NCI-H2171 (cell line): ENCODE results near the gene RUNX3.
A peak's percentile ranks its signal among the peaks of the same experiment; 100 is the strongest.

ENCODE experiments used
- DNase-seq: peaks from one replicate; lab custom pipeline; 2025; lab: John Stamatoyannopoulos, UW

The RUNX3 gene

DNA sequence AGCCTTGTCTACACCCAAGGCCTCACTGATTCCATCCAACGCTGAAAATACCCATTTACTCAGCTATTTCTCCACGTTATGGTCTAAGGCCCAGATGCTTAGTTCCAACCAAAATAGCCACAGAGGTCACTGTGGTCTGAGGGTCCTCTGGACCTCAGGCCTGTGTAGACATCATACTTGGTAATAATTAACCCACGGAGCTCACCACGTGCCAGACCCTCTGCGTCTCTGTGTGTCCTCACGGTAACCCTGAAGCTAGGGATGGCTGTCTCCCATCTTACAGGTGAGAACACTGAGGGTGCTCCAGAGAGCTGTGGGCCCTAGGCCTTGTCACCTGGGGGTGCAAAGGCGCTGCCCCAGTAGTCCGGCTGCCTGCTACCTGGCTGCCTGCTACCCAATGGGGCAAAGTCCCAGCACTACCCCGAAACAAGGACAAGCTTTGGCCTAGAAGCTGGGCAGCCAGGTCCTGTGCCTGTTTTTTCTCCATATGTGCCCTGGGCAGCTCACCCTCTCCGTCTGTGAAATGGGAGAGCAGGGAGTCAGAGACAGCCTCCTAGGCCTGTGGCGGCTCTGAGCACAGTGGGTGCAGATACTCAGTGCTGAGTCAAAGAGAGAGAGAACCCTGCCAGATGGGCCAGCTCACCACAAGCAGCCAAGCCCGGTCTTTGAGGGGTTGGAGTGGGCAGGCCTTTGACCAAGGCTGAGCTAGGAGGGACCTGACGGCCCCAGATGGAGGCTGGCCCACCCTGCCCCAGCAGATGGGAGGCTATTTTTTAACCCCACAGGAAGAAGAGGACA, 17.0 kb upstream of the RUNX3 start:
- no peak for DNase-seq

DNA sequence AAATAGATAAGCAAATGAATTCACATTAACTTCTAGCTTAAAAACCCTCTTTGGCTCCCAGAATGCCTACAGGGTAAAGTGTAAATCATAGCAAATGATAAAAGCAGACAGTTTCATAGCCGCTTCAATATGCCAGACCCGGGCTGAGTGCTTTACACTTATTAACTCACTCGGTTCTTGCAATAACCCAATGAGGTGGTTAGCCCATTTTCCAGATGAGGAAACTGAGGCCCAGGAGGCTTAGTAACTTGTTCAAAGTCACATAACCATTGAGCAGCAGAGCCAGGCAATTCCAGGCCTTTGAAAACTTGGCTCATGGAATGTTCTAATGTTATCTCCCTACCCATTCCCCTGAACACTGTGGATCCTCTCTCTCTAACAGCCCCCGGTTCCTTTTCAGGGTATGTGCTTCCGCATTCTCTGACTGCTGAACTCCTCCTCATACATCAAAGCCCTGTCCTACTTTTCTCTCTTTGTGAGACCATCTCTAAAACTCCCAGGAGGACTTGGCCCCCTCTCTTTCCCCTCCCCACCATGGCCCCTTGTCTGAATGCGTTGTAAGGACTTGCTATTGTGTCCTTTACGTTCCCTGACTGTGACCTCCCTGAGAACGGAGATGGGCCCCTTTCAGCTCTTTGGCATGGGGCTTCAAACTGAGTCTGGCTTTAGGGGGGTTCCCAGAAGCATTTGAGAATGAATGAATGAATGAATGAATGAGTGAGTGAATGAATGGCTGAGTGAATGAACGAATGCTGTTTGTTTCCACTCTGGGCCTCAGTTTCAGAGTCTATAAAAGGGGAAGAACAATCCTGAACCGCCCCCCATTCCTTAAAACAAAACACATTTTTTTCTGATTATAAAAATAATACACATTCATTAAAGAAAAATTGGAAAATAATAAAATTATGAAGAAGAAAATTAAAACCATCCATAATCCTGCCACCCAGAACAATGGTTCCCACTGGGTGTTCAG, 15.6 kb upstream of the RUNX3 start:
- DNase-seq = no peak

DNA sequence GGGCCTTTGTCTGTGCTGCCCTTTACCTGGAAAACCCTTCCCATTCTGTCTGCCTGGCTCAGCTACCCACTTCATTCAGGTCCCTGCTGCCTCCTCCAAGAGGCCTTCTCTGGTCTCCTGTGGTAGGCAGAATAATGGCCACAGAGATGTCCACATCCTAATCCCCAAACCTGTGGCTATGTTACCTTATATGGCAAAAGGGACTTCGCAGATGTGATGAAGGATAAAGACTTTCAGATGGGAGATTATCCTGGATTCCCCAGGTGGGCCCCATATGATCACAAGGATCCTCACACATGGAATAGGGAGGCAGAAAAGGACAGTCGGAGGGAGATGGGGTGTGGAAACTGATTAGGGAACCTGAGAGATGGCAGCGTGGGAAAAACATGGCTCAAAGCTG, 14.2 kb upstream of the RUNX3 start:
- DNase-seq = no peak

DNA sequence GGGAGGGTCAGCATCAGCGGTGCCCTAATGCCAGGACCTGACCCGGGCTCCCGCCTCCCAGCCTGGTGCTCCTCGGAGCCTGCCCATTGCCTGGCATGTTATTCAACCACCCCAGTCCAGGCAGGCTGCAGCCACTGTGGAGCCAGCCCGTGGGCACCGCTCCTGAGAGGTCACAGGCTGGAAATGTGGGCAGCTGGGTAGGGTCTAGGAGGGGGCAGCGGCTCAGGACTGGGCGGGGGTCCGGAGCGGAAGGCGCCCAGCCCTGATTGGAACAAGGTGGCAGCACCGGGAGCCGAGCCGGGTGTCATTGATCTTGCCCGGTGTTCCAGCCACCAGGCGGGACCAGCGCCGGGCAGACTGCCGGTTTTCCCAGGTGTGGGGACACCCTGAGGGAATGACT, 12.7 kb upstream of the RUNX3 start:
- no peak for DNase-seq

DNA sequence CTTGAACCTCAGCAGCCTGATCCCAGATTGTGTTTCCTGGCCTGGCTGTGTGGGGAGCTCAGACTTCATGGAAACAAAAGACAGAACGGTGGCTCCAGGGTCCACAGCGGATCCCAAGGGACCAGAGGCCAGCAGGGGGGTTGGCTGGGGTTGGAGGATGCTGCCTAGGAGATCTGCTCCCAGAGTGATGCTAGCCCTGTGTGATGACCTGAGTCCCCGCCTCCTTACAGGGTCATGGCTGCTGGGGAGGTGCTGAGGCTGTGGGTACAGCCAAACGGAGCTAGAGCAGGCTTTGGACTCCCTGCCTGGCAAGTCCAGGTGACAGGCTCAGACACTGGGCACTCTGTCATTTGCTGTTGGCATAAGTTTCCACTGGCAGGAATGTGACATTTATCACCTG, 11.5 kb upstream of the RUNX3 start:
- no peak for DNase-seq

DNA sequence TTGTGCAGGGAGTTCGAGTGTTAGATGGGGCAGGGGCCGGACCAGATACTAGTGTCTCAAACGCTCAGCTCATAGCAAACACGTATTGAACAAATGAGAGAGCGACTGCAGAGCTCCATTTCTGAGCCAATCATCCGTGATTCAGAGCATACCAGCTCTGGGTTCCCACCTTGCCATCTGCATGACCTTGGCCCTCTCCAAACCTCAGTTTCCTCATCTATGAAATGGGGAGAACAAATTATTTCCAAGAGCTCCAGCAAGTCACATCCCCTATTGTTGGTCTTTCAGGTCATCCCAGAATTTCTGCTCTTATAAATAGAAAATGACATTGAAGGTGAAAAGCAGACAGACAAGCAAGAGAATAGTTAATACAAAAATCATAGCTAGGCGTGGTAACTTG, 10.2 kb upstream of the RUNX3 start:
- DNase-seq = no peak

DNA sequence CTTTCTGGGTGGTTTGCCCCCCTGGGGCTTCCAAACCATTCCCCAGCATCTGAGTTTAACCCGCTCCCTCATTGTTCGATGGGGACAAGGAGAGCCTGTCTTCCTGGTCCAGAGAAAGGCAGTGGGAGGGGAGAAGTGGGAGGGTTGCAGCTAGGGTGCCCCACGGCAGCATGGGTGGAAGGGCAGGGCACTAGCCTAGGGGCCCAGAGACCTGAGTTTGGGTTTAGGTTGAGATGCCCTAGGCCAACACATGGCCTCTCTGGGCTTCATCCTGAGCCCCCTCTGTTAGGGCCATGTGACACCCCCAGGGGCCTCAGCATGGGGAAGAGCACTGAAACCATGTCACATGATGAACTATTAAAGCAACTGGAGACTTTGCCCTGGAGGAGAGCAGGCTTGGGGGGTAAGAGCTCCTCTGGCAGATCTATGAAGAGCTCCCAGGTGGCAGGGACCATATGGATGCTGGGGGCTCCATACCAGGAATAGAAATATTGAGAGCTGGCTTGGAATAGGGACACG, 9.7 kb upstream of the RUNX3 start:
- peak; percentile 32 for DNase-seq

DNA sequence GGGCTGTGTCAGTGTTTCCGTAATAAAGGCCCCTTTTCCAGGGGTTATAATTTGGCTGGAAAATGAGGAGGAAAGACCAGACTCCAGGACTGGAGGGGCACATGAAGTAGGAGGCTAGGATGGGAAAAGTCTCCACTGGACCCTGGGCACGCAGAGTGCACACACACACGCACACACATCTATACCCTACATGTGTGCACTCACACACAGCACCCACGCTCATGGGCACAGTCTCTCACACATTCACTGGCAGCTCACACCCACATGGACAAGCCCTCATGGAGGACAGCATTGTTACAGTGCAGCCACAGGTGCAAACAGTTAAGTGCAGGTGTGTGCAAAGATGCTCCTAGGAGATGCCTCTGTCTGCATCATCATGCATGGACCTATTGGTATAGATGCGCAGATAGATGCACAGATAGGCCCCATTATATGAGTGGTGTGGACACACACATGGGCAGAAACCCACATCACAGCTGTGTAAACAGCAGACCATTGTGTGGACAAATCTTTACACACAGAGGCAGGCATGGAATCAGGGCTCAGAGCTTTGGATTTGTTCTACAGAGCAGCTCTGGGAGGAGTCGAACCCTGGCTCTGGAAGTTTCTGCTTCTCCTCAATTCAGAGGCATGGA, 9.1 kb upstream of the RUNX3 start:
- DNase-seq = no peak

DNA sequence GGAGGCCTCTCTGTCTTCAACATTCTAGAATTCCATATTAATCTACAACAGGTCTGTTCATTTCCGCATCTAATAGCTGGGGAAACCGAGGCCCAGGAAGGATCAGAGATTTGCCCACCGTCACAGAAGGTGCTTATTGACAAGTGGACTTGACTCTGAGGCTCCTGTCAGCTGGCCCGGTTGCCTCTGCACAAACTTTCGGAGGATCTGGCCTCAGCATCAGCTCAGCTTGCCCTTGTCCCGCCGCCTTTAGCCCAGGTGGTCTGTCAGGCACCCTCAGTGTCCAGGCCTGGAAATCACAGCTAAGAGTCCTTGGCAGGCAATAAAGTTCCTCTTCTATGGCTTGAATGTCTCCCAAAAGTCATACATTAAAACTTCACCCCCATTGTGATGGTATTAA, 8.2 kb upstream of the RUNX3 start:
- no peak for DNase-seq

DNA sequence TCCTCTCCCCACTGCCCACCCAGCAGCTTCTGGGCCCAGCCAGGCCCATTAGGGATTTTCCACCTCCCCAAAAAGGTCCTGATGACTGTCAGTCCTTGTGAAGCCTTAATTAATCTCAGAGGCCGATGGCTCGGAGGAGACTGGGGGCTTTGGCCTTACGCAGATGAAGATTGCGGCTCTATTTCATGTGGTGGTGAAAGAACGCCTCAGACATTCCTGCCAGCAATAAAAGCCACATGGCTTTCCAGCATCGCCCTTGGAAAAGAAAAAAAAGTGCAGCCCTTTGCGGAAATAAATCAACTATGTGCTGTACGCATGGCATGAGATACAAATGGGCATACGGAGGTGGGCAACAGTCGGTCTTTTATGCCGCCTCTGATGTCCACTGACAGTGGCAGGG, 6.6 kb upstream of the RUNX3 start:
- DNase-seq = no peak

DNA sequence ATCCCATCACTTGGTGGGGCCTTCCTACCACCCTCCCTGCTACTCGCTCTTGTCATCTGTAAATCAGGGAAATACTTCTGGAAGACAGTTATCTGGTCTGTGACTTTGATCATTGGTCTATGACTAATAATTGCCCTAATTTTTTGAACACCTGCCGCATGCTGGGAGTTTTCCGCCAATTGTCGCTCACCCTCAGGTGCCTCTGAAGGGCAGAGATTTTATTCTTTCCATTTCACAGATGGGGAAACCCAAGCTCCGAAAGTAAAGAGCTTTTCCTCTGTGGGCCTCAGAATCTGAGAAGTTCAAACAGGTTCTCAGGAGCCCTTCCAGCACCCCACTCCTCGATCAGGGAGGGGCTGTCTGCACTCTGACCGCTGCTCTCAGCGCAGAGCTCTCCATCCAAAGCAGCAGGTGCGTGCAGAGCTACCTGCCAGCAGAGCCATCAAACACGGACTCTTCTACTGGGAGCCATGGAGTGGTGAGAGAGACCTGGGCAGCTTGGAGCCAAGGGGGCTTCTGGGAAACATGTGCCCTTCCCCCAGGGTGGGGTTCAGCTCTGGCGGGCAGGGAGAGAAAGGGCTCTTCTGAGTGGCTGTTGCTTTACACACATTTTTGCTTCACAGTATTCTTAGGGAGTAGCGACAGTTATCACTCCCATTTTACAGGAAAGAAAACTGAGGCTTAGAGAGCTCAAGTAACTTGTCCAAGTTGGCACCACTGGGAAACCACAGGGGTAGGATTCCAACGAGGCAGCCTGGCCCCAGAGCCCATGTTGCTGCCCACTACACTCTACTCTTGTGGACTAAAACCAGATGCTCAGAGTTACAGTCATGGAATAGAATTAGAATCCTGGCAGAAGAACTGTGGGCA, 5.8 kb upstream of the RUNX3 start:
- no peak for DNase-seq

DNA sequence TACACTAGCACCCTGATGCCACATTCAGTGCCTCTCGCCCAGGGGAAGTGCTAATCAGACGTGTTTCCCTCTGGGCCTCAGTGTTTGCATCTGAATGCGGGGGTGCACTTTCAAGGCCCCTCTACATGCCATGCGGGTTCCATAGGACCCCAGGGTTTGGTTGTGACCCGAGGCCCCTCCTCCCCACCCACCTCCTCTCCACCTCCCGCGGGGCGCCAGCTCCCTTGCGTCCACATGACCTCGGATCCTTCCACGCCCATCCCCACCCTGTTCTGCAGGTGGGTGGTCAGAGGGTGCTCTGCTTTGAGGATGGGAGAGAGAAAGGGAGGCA, 5.1 kb upstream of the RUNX3 start:
- DNase-seq = no peak

DNA sequence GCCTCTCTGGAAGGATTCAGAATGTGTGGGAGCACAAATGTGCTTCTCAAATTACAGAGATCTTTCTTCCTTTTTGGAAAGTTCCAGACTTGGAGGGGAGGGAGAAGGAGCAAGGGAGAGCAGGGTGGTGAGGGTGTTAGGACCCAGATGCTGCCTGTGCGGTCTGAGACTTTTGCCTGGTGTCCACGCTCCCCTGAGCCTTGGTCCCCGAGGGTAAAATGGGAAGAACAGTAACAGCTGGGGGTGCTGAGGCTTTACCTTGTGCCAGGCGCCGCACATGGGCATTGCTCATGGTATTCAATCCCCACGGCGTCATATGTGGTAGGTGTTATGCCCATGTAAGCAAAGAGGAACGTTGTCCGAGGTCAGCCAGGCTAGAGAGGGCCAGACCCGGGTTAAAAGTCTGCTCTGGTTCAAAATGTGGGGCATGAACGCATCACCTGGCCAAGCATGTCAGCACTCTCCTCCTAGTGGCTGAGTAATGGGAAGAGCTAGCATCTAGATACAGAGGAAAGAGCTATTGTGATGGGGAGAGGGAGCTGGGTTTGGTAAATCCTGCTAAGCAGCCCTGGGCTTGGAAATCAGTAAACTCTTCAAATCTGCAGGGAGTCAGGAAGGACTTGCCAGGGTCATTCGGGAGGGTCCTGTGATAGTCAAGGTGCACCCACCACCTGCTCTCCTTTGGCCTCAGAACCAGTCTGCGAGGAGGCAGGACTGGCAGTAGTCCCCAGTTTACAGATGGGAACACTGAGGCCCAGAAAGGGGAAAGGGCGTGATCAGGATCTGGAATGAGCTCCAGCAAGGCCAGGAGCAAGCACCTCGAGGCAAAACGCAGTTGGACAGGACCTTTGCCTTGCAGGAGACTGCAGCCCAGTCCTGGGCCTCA, 4.5 kb upstream of the RUNX3 start:
- no peak for DNase-seq

DNA sequence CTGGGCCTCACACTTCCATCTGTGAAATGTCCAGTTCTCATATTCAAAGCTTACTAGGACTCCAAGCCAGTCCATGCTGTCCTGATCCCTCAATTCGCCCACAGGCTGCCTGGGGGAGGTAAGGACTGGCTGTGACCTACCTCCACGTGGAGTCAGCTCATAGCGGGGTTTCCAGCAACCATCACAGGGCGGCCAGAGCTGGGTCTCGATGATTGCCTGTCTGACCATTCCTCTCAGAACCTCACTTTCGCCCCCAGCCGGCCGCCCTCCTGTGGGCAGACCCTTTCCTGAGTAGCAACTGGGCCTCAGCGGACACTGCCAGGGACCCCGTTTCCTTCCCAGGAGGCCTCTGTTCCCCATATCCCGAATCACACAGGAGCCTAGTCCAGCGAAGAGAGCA, 3.4 kb upstream of the RUNX3 start:
- no peak for DNase-seq

DNA sequence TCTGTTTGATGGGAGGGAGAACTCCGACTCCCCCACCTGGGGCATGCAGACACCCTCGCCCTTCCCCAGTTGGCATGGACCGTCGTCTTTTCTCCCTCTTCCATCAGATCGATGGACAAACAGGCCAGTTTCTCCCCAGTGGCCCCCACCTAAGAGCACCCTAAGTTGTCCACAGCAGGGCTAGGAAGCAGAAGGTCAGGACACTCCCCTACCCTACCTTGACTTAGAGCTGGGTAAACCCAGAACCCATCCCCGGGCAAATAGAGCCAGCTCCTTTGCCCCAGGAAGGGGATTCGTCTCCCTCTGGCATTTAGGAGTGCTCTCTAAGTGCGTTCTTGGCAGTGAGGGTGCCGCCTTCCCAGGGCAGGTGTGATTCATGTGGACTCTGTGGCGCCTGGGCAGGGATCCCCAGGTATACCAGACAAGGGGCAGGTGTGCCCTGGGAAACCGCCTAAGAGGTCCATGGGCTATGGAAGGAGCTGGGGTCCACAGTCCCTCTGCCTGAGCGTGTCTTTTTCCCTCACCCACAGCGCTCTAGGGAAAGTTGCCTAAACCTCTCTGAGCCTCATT, 2.7 kb upstream of the RUNX3 start:
- no peak for DNase-seq

DNA sequence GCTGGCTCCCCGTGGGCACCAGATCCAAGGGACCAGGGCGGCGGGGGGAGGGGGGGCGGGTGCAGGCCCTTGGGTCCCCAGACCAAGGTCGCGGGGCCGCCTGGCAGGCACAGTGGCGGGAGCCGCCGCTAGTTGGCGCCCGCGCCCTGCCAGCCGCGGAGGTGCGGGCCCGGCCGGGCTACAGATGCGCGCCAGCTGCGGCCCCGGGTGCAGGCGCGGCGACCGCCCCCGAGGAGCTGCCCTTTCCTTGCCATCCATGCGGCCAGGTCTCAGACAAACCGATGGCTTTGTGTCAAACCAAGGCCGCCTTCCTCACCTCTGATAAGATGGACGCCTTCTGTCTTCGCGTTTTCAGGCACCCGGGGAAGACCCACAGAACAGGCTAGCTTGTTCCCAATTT, 2.2 kb upstream of the RUNX3 start:
- no peak for DNase-seq

DNA sequence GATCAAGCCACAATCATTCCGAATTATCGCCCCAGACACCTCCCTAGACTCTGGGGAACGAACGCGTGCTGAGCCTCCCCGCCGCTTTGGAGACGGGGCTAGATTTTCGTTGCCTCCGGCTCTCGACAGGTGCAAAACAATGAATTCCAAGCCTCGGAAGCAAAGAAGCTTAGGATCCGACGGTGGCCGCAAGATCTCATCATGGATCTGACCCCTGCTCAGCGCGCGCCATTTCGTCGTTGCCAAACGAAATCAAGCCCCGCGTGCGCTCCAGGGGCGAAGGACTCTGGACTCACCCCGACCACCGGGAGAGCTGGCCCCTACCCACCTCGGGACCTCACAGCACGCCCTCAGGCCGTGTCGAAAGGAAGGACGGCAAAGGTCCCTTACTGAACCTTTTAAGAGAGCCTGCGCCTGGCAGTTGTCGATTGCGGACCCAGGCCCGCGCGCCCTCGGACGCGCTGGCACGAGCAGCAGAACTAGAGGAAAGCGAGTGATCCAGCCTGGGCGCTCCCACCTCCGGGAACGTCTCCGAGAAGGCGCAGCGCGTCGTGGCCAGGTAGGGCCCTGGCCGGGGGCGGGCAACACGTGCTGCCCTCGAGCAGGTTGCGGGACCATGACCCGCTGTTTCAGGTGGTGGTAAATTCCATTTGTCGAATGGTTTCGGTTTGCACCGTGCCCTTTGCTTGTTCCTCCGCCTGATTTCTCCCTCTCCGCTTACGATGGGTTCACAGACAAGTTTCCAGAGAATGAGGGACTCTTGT, 1.6 kb upstream of the RUNX3 start:
- DNase-seq = no peak

DNA sequence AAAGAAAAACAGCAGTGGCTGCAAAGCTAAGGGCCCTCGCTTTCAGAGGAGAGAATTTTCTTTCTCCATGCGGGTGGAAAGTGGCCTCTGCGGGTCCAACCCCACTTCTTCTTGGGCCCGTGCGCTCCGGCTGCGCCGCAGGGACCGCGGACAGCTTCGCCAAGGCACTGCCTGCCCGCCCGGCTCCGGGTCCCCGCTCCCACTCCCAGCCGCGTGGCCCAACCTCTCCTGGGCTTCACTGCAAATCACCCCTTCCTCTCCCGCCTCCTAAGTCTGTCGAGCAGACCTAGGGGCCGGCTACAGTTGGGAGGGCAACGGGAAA, 1.0 kb upstream of the RUNX3 start:
- DNase-seq = no peak

DNA sequence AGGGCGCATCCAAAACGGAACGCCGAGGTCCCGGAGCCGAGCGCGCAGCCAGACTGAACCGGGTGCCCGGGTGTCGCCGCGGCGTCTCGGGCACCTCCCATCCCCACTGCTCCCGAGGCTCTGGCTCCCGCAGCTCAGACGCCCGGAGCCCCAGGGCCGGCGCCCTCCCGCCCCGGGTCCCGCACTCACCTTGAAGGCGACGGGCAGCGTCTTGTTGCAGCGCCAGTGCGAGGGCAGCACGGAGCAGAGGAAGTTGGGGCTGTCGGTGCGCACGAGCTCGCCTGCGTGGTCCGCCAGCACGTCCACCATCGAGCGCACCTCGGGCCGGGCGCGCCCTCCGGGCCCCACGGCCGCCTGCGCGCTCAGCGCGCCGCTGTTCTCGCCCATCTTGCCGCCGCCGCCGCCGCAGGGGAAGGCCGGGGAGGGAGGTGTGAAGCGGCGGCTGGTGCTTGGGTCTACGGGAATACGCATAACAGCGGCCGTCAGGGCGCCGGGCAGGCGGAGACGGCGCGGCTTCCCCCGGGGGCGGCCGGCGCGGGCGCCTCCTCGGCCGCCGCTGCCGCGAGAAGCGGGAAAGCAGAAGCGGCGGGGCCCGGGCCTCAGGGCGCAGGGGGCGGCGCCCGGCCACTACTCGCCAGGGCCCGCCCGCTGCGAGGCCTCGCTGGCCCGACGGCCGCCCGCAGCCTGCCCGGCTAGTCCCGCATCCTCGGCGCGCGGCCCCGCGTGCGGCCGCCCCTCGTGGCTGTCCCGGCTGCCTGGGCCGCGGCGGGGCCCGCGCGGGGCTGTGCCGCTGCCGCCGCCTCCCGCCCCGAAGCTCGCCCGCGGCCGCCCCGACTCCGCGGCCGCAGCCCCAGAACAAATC, 447 bp downstream of the RUNX3 start:
- peak; percentile 39 for DNase-seq
